Karpas-422 (cell line): ENCODE data around the gene HDHD5. TPM values are rescaled to one million over a fixed set of nuclear protein-coding genes. Genes with fewer than 3 reads are reported as not detected.

Experiments
- DNase-seq: peaks from one replicate; pipeline ENCODE4 v3.0.0-alpha.2; 2015
- H2AFZ ChIP-seq: fragments of 200-600 bp; sonication (generic); 2 replicates; pipeline ENCODE4 v1.6.1; 2014; ENCODE audit warnings: antibody characterized with exemption, low read length, mixed read lengths
- H3K27ac ChIP-seq: fragments of 200-600 bp; sonication (generic); 2 replicates; pipeline ENCODE4 v1.5.1; 2014; ENCODE audit warnings: mild to moderate bottlenecking, low read length, moderate library complexity
- H3K27me3 ChIP-seq: fragments of 200-600 bp; sonication (generic); 2 replicates; pipeline ENCODE4 v1.6.1; 2014; ENCODE audit warnings: low read length, mixed read lengths
- H3K36me3 ChIP-seq: fragments of 200-600 bp; sonication (generic); 2 replicates; pipeline ENCODE4 v1.6.1; 2014; ENCODE audit warnings: low read length, mixed read lengths; ENCODE audit not compliant: insufficient read depth
- H3K4me1 ChIP-seq: fragments of 200-600 bp; sonication (generic); 2 replicates; pipeline ENCODE4 v1.6.1; 2014; ENCODE audit warnings: mild to moderate bottlenecking, low read length, mixed read lengths
- H3K4me2 ChIP-seq: fragments of 200-600 bp; sonication (generic); 2 replicates; pipeline ENCODE4 v1.6.1; 2014; ENCODE audit warnings: low read length, low read depth, mild to moderate bottlenecking; ENCODE audit not compliant: poor library complexity, severe bottlenecking
- H3K4me3 ChIP-seq: fragments of 200-600 bp; sonication (generic); 2 replicates; pipeline ENCODE4 v1.5.1; 2014; ENCODE audit warnings: mild to moderate bottlenecking, antibody characterized with exemption, low read length, mixed read lengths
- H3K79me2 ChIP-seq: fragments of 200-600 bp; sonication (generic); 2 replicates; pipeline ENCODE4 v1.6.1; 2014; ENCODE audit warnings: mild to moderate bottlenecking, low read length, mixed read lengths
- H3K9ac ChIP-seq: fragments of 200-600 bp; sonication (generic); 2 replicates; pipeline ENCODE4 v1.6.0; 2014; ENCODE audit warnings: low read length
- H3K9me2 ChIP-seq: fragments of 200-600 bp; sonication (generic), shearing (Covaris generic); replicated peaks from 2 replicates; pipeline ENCODE4 v1.6.0; 2014; ENCODE audit warnings: mild to moderate bottlenecking, low read length, moderate library complexity; ENCODE audit not compliant: insufficient read depth
- H3K9me3 ChIP-seq: fragments of 300-700, 200-600 bp; sonication (generic); 2 replicates; pipeline ENCODE4 v1.6.1; 2014; ENCODE audit warnings: low read length, mixed read lengths
- H4K20me1 ChIP-seq: fragments of 200-600 bp; sonication (generic); 2 replicates; pipeline ENCODE4 v1.6.1; 2014; ENCODE audit warnings: mild to moderate bottlenecking, antibody characterized with exemption, low read length, low read depth; ENCODE audit not compliant: insufficient read depth
- total RNA-seq: library from RNA; depleted of rRNA; stranded (reverse); fragments of >200 nt; shearing (Covaris generic); gene quantifications from 2 replicates; pipeline ENCODE4 v1.2.3, GENCODE V29; 2014; ENCODE audit warnings: low replicate concordance

The HDHD5 gene
- total RNA-seq, 1 experiment from 2014 or later = 29.8 TPM

DNA sequence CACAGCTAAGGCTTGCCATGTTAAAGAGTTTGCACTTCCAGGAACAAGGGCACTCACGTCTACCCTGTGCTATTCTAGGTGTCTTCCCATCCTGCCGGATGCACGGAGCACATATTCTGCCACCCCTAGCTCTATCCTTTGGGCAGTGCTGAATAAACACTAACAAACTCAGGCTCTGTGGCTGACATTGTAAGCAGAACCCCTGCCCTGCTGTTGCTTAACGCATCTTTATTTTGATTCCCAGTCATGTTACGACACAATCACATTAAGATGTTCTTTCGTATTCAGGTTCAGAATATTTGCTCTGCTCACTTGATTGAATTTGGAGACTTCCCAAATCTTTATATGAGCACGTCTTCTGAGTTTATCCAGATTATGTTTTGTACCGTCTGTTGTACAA is 3.7 kb upstream of the HDHD5 start:
- no peak for DNase-seq
- Histone ChIP-seq H3K4me3 (no peak overlapping the region), H3K4me1 (peaks cover 15% of the 10 kb centered on the region), H3K27me3 (no peaks in the 10 kb centered on the region), H3K27ac (no peak overlapping the region), H3K9ac (no peak overlapping the region), H3K79me2 (peaks cover 12% of the 10 kb centered on the region), H3K36me3 (no peaks in the 10 kb centered on the region), H3K4me2 (no peak overlapping the region), H3K9me2 (no peaks in the 10 kb centered on the region), H3K9me3 (no peaks in the 10 kb centered on the region), H4K20me1 (no peaks in the 10 kb centered on the region), H2AFZ (no peak overlapping the region)

- peaks cover 4% of the 10 kb centered on the region; the same call in 1 of the 2 replicates for H3K36me3 ChIP-seq
- H3K27ac ChIP-seq = no peak overlapping the region
- no peak overlapping the region for H3K4me3 ChIP-seq
- no peaks in the 10 kb centered on the region for H3K9me2 ChIP-seq
- no peak overlapping the region for H2AFZ ChIP-seq
- no peak for DNase-seq
- H3K9me3 ChIP-seq = no peaks in the 10 kb centered on the region
- no peak overlapping the region for H3K4me2 ChIP-seq
- no peak overlapping the region for H3K9ac ChIP-seq
- H3K27me3 ChIP-seq = no peaks in the 10 kb centered on the region
- H3K4me1 ChIP-seq = peaks cover 23% of the 10 kb centered on the region
- H3K79me2 ChIP-seq = peaks cover 19% of the 10 kb centered on the region
- H4K20me1 ChIP-seq = 0 out of 2 replicates have a peak, but pooled peaks cover 5% of the 10 kb centered on the region
These were observed 2.9 kb upstream of the HDHD5 start for GRCh38 chr22:17161991-17162390.

GRCh38 chr22:17159504-17159951 is 451 bp upstream of the HDHD5 start:
- Histone ChIP-seq H3K36me3 (peaks cover 4% of the 10 kb centered on the region; the same call in 1 of the 2 replicates), H3K9me3 (no peaks in the 10 kb centered on the region), H3K79me2 (peaks cover 44% of the 10 kb centered on the region), H4K20me1 (peaks cover 13% of the 10 kb centered on the region; the same call in 1 of the 2 replicates), H2AFZ (peak overlapping the region; percentile 5; the same call in 1 of the 2 replicates), H3K4me2 (peak overlapping the region; percentile 93), H3K4me1 (peaks cover 33% of the 10 kb centered on the region), H3K9ac (peak overlapping the region; percentile 91), H3K27me3 (no peaks in the 10 kb centered on the region), H3K27ac (no peak overlapping the region), H3K9me2 (no peaks in the 10 kb centered on the region), H3K4me3 (peak overlapping the region; percentile 90; the same call in 1 of the 2 replicates)
- DNase-seq = no peak

DNA sequence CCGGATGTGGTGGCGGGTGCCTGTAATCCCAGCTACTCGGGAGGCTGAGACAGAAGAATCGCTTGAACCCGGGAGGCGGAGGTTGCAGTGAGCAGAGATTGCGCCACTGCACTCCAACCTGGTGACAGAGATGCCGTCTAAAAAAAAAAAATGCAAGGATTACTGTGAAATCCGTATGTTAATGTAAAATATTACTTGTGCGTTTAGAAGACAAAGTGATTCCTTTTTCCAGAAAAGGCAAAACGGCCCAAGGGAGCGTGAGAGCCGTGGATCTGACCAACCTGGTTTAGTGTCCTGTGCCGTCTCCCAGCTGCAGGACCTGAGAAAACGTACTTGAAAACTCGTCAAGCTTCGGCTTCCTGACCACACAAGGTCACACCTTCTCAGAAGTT is 905 bp downstream of the HDHD5 start:
- H2AFZ ChIP-seq = peak overlapping the region; percentile 95; the same call in 1 of the 2 replicates

GRCh38 chr22:17157714-17158113 is 1.4 kb downstream of the HDHD5 start:
- Histone ChIP-seq H3K27ac (no peak overlapping the region), H3K4me3 (peak overlapping the region; percentile 90)

More for the DNA sequence above, 905 bp downstream of the HDHD5 start:
- peaks cover 33% of the 10 kb centered on the region for H3K4me1 ChIP-seq
- H3K9me3 ChIP-seq = no peaks in the 10 kb centered on the region
- peak overlapping the region; percentile 93 for H3K4me2 ChIP-seq
- no peaks in the 10 kb centered on the region for H3K27me3 ChIP-seq
- peaks cover 19% of the 10 kb centered on the region; the same call in 1 of the 2 replicates for H4K20me1 ChIP-seq
- peak overlapping the region; percentile 91 for H3K9ac ChIP-seq
- H3K9me2 ChIP-seq = no peaks in the 10 kb centered on the region
- H3K4me3 ChIP-seq = peak overlapping the region; percentile 90
- no peak for DNase-seq
- H3K79me2 ChIP-seq = peaks cover 54% of the 10 kb centered on the region
- H3K27ac ChIP-seq = no peak overlapping the region
- H3K36me3 ChIP-seq = peaks cover 4% of the 10 kb centered on the region; the same call in 1 of the 2 replicates

DNA sequence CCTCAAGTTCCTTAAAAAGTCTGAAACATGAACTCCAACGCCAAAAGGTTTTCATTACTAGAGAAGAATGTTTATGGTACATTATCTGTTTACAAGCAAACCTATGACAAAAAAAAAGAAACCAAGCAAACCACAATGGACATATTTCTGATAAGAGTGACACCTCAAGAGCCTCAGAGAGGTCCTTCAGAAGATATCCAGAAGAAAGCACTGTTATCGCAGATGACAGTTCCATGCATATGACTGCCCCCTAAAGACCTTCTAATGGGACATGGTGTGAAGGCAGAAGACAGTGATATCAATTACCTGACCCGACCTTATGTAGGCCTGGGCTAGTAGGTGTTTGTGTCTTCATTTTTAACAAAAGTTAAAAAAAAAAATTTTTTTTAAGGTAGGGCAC is 3.1 kb downstream of the HDHD5 start:
- Histone ChIP-seq H3K4me2 (peak overlapping the region; percentile 22), H3K79me2 (peaks cover 76% of the 10 kb centered on the region), H3K4me3 (no peak overlapping the region)

More at GRCh38 chr22:17157714-17158113, 1.4 kb downstream of the HDHD5 start:
- H3K9me2 ChIP-seq = no peaks in the 10 kb centered on the region
- H3K9ac ChIP-seq = peak overlapping the region; percentile 91; the same call in 1 of the 2 replicates
- H3K27me3 ChIP-seq = no peaks in the 10 kb centered on the region
- peak overlapping the region; percentile 93 for H3K4me2 ChIP-seq
- no peak overlapping the region for H2AFZ ChIP-seq
- H3K4me1 ChIP-seq = peaks cover 33% of the 10 kb centered on the region
- peaks cover 59% of the 10 kb centered on the region for H3K79me2 ChIP-seq
- peaks cover 4% of the 10 kb centered on the region; the same call in 1 of the 2 replicates for H3K36me3 ChIP-seq
- H3K9me3 ChIP-seq = no peaks in the 10 kb centered on the region
- H4K20me1 ChIP-seq = peaks cover 23% of the 10 kb centered on the region; the same call in 1 of the 2 replicates
- DNase-seq = no peak

GRCh38 chr22:17152971-17153370 is 6.1 kb downstream of the HDHD5 start:
- H3K79me2 ChIP-seq = peaks cover 96% of the 10 kb centered on the region
- H3K4me2 ChIP-seq = no peak overlapping the region
- no peak overlapping the region for H2AFZ ChIP-seq
- H3K4me3 ChIP-seq = no peak overlapping the region
- H3K9me2 ChIP-seq = no peaks in the 10 kb centered on the region
- peaks cover 50% of the 10 kb centered on the region; the same call in 1 of the 2 replicates for H4K20me1 ChIP-seq
- H3K36me3 ChIP-seq = peaks cover 21% of the 10 kb centered on the region
- DNase-seq = no peak
- H3K4me1 ChIP-seq = peaks cover 20% of the 10 kb centered on the region
- H3K9ac ChIP-seq = no peak overlapping the region
- H3K9me3 ChIP-seq = no peaks in the 10 kb centered on the region
- no peaks in the 10 kb centered on the region for H3K27me3 ChIP-seq
- H3K27ac ChIP-seq = no peak overlapping the region

More for the DNA sequence above, 3.1 kb downstream of the HDHD5 start:
- Histone ChIP-seq H2AFZ (no peak overlapping the region), H3K36me3 (peaks cover 4% of the 10 kb centered on the region; the same call in 1 of the 2 replicates), H3K4me1 (peaks cover 33% of the 10 kb centered on the region), H3K27me3 (no peaks in the 10 kb centered on the region), H4K20me1 (peaks cover 30% of the 10 kb centered on the region; the same call in 1 of the 2 replicates), H3K9ac (no peak overlapping the region), H3K9me3 (no peaks in the 10 kb centered on the region), H3K9me2 (no peaks in the 10 kb centered on the region), H3K27ac (no peak overlapping the region)
- no peak for DNase-seq

DNA sequence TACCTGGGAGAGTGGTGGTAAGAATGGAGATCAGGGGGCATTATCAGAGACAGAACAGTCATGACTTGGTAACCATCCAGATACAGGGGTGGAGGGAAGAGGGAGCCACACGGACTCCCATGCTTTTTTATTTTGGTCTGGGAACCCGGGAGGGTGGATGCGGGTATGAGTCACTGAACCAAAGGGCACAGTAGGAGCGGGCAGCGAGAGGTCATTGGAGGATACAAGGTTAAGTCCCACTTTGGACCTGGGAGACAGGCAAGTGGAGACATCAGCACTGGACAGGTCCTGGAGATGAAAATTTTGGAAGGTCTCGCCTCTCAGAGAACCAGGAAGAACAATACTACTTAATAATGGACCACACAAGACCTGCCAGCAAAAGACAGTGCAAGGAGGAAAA is 6.7 kb downstream of the HDHD5 start:
- Histone ChIP-seq H4K20me1 (peaks cover 52% of the 10 kb centered on the region; the same call in 1 of the 2 replicates), H3K27me3 (no peaks in the 10 kb centered on the region), H3K4me3 (no peak overlapping the region), H3K9me3 (no peaks in the 10 kb centered on the region), H3K9ac (no peak overlapping the region), H3K4me2 (no peak overlapping the region), H3K9me2 (no peaks in the 10 kb centered on the region), H3K36me3 (peaks cover 25% of the 10 kb centered on the region), H3K4me1 (peaks cover 14% of the 10 kb centered on the region), H3K79me2 (peaks cover 96% of the 10 kb centered on the region), H2AFZ (no peak overlapping the region), H3K27ac (no peak overlapping the region)
- DNase-seq = no peak
